ENCODE data around the gene OTOG. TPM values are rescaled to one million over a fixed set of nuclear protein-coding genes. Genes with fewer than 3 reads are reported as not detected.

Gene OTOG
- total and polyA plus RNA-seq, 7 experiments from 2014 or later = not detected

- H3K9me3 Mint-ChIP-seq = no peaks in the 10 kb centered on the region
- CTCF ChIA-PET = no interaction called here
- no peak overlapping the region for H3K27ac Mint-ChIP-seq
- intact Hi-C loops (cut with micrococcal nuclease) = no loop called here
- peak in 1 of 9 donors; percentile 10 for DNase-seq
- no peak for ATAC-seq
- POLR2A ChIA-PET = no interaction called here
- Histone ChIP-seq H3K36me3 (ENCODE audit: control insufficient read depth in 2 of 3, insufficient read depth in 3 of 3, low read length in 3 of 3) (no peaks in the 10 kb centered on the region), H3K27ac (ENCODE audit: low read depth, low read length) (no peak overlapping the region), H3K9me3 (ENCODE audit: control insufficient read depth in 2 of 3, low read length in 3 of 3) (no peaks in the 10 kb centered on the region), H3K27me3 (ENCODE audit: control insufficient read depth in 2 of 2, insufficient read depth in 2 of 2, low read length in 2 of 2) (no peaks in the 10 kb centered on the region), H3K4me3 (ENCODE audit: low read length) (no peak overlapping the region), H3K4me1 (ENCODE audit: control insufficient read depth in 2 of 2, insufficient read depth in 2 of 2, low read length in 2 of 2) (no peaks in the 10 kb centered on the region)
- H3K36me3 Mint-ChIP-seq = no peaks in the 10 kb centered on the region
- peaks cover 0 to 10% (median 5%) of the 10 kb centered on the region in 5 donors for H3K27me3 Mint-ChIP-seq
- H3K4me1 Mint-ChIP-seq = peaks cover 0 to 9% (median 5%) of the 10 kb centered on the region in 7 donors
- no peak overlapping the region for H3K4me3 Mint-ChIP-seq
Observed at GRCh38 chr11:17575431-17576425, 28.7 kb downstream of the OTOG start.

- ATAC-seq (no peak), DNase-seq (peak in 1 of 9 donors; percentile 6)
- Histone ChIP-seq H3K4me3 (ENCODE audit: low read length) (no peak overlapping the region), H3K27ac (ENCODE audit: low read depth, low read length) (no peak overlapping the region), H3K36me3 (ENCODE audit: control insufficient read depth in 2 of 3, insufficient read depth in 3 of 3, low read length in 3 of 3) (no peaks in the 10 kb centered on the region), H3K4me1 (ENCODE audit: control insufficient read depth in 2 of 2, insufficient read depth in 2 of 2, low read length in 2 of 2) (no peaks in the 10 kb centered on the region), H3K9me3 (ENCODE audit: control insufficient read depth in 2 of 3, low read length in 3 of 3) (no peaks in the 10 kb centered on the region), H3K27me3 (ENCODE audit: control insufficient read depth in 2 of 2, insufficient read depth in 2 of 2, low read length in 2 of 2) (no peaks in the 10 kb centered on the region)
- no peaks in the 10 kb centered on the region for H3K36me3 Mint-ChIP-seq
- intact Hi-C loops (cut with micrococcal nuclease) = no loop called here
- no peak overlapping the region for H3K4me3 Mint-ChIP-seq
- POLR2A ChIA-PET = no interaction called here
- H3K9me3 Mint-ChIP-seq = no peaks in the 10 kb centered on the region
- H3K4me1 Mint-ChIP-seq = peaks cover 0 to 5% (median 0%) of the 10 kb centered on the region in 7 donors
- CTCF ChIA-PET = no interaction called here
- peaks cover 0 to 19% (median 2%) of the 10 kb centered on the region in 5 donors for H3K27me3 Mint-ChIP-seq
- no peak overlapping the region for H3K27ac Mint-ChIP-seq
Observed at GRCh38 chr11:17578296-17578695, 31.2 kb downstream of the OTOG start.

GRCh38 chr11:17578958-17579357, 31.9 kb downstream of the OTOG start:
- POLR2A ChIA-PET = no interaction called here
- no peak overlapping the region for H3K4me3 Mint-ChIP-seq

GRCh38 chr11:17579451-17579850, 32.4 kb downstream of the OTOG start:
- H3K4me1 Mint-ChIP-seq = peaks cover 0 to 3% (median 0%) of the 10 kb centered on the region in 7 donors

More at GRCh38 chr11:17578958-17579357, 31.9 kb downstream of the OTOG start:
- DNase-seq = peak in 1 of 9 donors; percentile 4
- Histone ChIP-seq H3K27ac (ENCODE audit: low read depth, low read length) (no peak overlapping the region), H3K36me3 (ENCODE audit: control insufficient read depth in 2 of 3, insufficient read depth in 3 of 3, low read length in 3 of 3) (no peaks in the 10 kb centered on the region), H3K27me3 (ENCODE audit: control insufficient read depth in 2 of 2, insufficient read depth in 2 of 2, low read length in 2 of 2) (no peaks in the 10 kb centered on the region), H3K4me1 (ENCODE audit: control insufficient read depth in 2 of 2, insufficient read depth in 2 of 2, low read length in 2 of 2) (no peaks in the 10 kb centered on the region), H3K9me3 (ENCODE audit: control insufficient read depth in 2 of 3, low read length in 3 of 3) (no peaks in the 10 kb centered on the region), H3K4me3 (ENCODE audit: low read length) (no peak overlapping the region)
- no peak overlapping the region for H3K27ac Mint-ChIP-seq
- CTCF ChIA-PET = no interaction called here
- peaks cover 0 to 3% (median 0%) of the 10 kb centered on the region in 7 donors for H3K4me1 Mint-ChIP-seq
- no peak for ATAC-seq
- no peaks in the 10 kb centered on the region for H3K36me3 Mint-ChIP-seq
- peaks cover 0 to 21% (median 0%) of the 10 kb centered on the region in 5 donors for H3K27me3 Mint-ChIP-seq
- intact Hi-C loops (cut with micrococcal nuclease) = no loop called here
- H3K9me3 Mint-ChIP-seq = peaks cover 0 to 4% (median 0%) of the 10 kb centered on the region in 11 donors

GRCh38 chr11:17580271-17580670, 33.2 kb downstream of the OTOG start:
- Histone ChIP-seq H3K4me3 (ENCODE audit: low read length) (no peak overlapping the region), H3K9me3 (ENCODE audit: control insufficient read depth in 2 of 3, low read length in 3 of 3) (no peaks in the 10 kb centered on the region), H3K4me1 (ENCODE audit: control insufficient read depth in 2 of 2, insufficient read depth in 2 of 2, low read length in 2 of 2) (no peaks in the 10 kb centered on the region), H3K36me3 (ENCODE audit: control insufficient read depth in 2 of 3, insufficient read depth in 3 of 3, low read length in 3 of 3) (no peaks in the 10 kb centered on the region), H3K27ac (ENCODE audit: low read depth, low read length) (no peak overlapping the region), H3K27me3 (ENCODE audit: control insufficient read depth in 2 of 2, insufficient read depth in 2 of 2, low read length in 2 of 2) (no peaks in the 10 kb centered on the region)
- CTCF ChIA-PET = no interaction called here
- peaks cover 0 to 2% (median 0%) of the 10 kb centered on the region in 7 donors for H3K4me1 Mint-ChIP-seq
- no peaks in the 10 kb centered on the region for H3K36me3 Mint-ChIP-seq
- DNase-seq (peak in 1 of 9 donors; percentile 7), ATAC-seq (no peak)
- H3K27me3 Mint-ChIP-seq = peaks cover 0 to 23% (median 0%) of the 10 kb centered on the region in 5 donors
- no peak overlapping the region for H3K27ac Mint-ChIP-seq
- peaks cover 0 to 4% (median 0%) of the 10 kb centered on the region in 11 donors for H3K9me3 Mint-ChIP-seq
- no peak overlapping the region for H3K4me3 Mint-ChIP-seq
- POLR2A ChIA-PET = no interaction called here
- intact Hi-C loops (cut with micrococcal nuclease) = no loop called here

More at GRCh38 chr11:17579451-17579850, 32.4 kb downstream of the OTOG start:
- H3K36me3 ChIP-seq (ENCODE audit: control insufficient read depth in 2 of 3, insufficient read depth in 3 of 3, low read length in 3 of 3) = no peaks in the 10 kb centered on the region
- H3K4me3 Mint-ChIP-seq = no peak overlapping the region
- no peak overlapping the region for H3K27ac ChIP-seq (ENCODE audit: low read depth, low read length)
- ChIA-PET POLR2A (no interaction called here), CTCF (no interaction called here)
- H3K9me3 ChIP-seq (ENCODE audit: control insufficient read depth in 2 of 3, low read length in 3 of 3) = no peaks in the 10 kb centered on the region
- DNase-seq (peak in 1 of 9 donors; percentile 12), ATAC-seq (no peak)
- no peaks in the 10 kb centered on the region for H3K27me3 ChIP-seq (ENCODE audit: control insufficient read depth in 2 of 2, insufficient read depth in 2 of 2, low read length in 2 of 2)
- H3K9me3 Mint-ChIP-seq = peaks cover 0 to 4% (median 0%) of the 10 kb centered on the region in 11 donors
- no peaks in the 10 kb centered on the region for H3K36me3 Mint-ChIP-seq
- H3K27me3 Mint-ChIP-seq = peaks cover 0 to 23% (median 0%) of the 10 kb centered on the region in 5 donors
- intact Hi-C loops (cut with micrococcal nuclease) = no loop called here
- no peaks in the 10 kb centered on the region for H3K4me1 ChIP-seq (ENCODE audit: control insufficient read depth in 2 of 2, insufficient read depth in 2 of 2, low read length in 2 of 2)
- H3K27ac Mint-ChIP-seq = no peak overlapping the region
- H3K4me3 ChIP-seq (ENCODE audit: low read length) = no peak overlapping the region

- Histone ChIP-seq H3K27me3 (ENCODE audit: control insufficient read depth in 2 of 2, insufficient read depth in 2 of 2, low read length in 2 of 2) (no peaks in the 10 kb centered on the region), H3K4me3 (ENCODE audit: low read length) (no peak overlapping the region), H3K27ac (ENCODE audit: low read depth, low read length) (no peak overlapping the region), H3K36me3 (ENCODE audit: control insufficient read depth in 2 of 3, insufficient read depth in 3 of 3, low read length in 3 of 3) (no peaks in the 10 kb centered on the region), H3K9me3 (ENCODE audit: control insufficient read depth in 2 of 3, low read length in 3 of 3) (no peaks in the 10 kb centered on the region), H3K4me1 (ENCODE audit: control insufficient read depth in 2 of 2, insufficient read depth in 2 of 2, low read length in 2 of 2) (no peaks in the 10 kb centered on the region)
- ATAC-seq (no peak), DNase-seq (peak in 1 of 9 donors; percentile 9)
- H3K27me3 Mint-ChIP-seq = peaks cover 0 to 28% (median 0%) of the 10 kb centered on the region in 5 donors
- ChIA-PET POLR2A (no interaction called here), CTCF (no interaction called here)
- peaks cover 0 to 2% (median 0%) of the 10 kb centered on the region in 7 donors for H3K4me1 Mint-ChIP-seq
- intact Hi-C loops (cut with micrococcal nuclease) = no loop called here
- H3K36me3 Mint-ChIP-seq = no peaks in the 10 kb centered on the region
- H3K27ac Mint-ChIP-seq = no peak overlapping the region
- no peak overlapping the region for H3K4me3 Mint-ChIP-seq
- H3K9me3 Mint-ChIP-seq = peaks cover 0 to 4% (median 0%) of the 10 kb centered on the region in 11 donors
Observed at GRCh38 chr11:17581036-17581731, 34.1 kb downstream of the OTOG start.
